Skeletal muscle tissue (tissue), 4 donors: ENCODE results near the gene ADSL. TPM values are rescaled to one million over a fixed set of nuclear protein-coding genes. Genes with fewer than 3 reads are reported as not detected.
"Not testable (repeated sequence)": the region's sequence is repeated elsewhere in the genome, so short reads cannot be mapped to it uniquely, and the experiment has no call there.

Experiments
- H3K27ac ChIP-seq: one replicate; pipeline ENCODE4 v1.7.0; 2013; ENCODE audit warnings: mild to moderate bottlenecking, low read depth, low read length, inconsistent platforms
- H3K27me3 ChIP-seq, 3 donors: one replicate each; pipeline ENCODE4 v1.7.0; 2013; ENCODE audit warnings: low read length in 3 of 3; ENCODE audit not compliant: control insufficient read depth in 3 of 3, insufficient read depth in 3 of 3
- H3K36me3 ChIP-seq, 3 donors: one replicate each; pipeline ENCODE4 v1.7.0; 2013; ENCODE audit warnings: low read length in 3 of 3; ENCODE audit not compliant: control insufficient read depth in 3 of 3, insufficient read depth in 3 of 3
- H3K4me1 ChIP-seq, 3 donors: one replicate each; pipeline ENCODE4 v1.7.0; 2013; ENCODE audit warnings: low read length in 3 of 3, mild to moderate bottlenecking in 3 of 3; ENCODE audit not compliant: control insufficient read depth in 3 of 3, insufficient read depth in 3 of 3
- H3K4me3 ChIP-seq, 3 donors: one replicate each; pipeline ENCODE4 v1.7.0; 2013; ENCODE audit warnings: low read length in 3 of 3
- H3K9ac ChIP-seq, 3 donors: one replicate each; pipeline ENCODE4 v1.7.0; 2013; ENCODE audit warnings: low read length in 3 of 3, mild to moderate bottlenecking in 3 of 3, moderate library complexity in 2 of 3, low read depth in 1 of 3
- H3K9me3 ChIP-seq, 3 donors: one replicate each; pipeline ENCODE4 v1.7.0; 2013; ENCODE audit warnings: low read length in 3 of 3; ENCODE audit not compliant: control insufficient read depth in 3 of 3
- total RNA-seq: library from RNA; depleted of rRNA; stranded (reverse); fragments of >200 nt; gene quantifications from one replicate; pipeline ENCODE4 v1.2.3, GENCODE V29; 2014
- donor health status: Osteomylitis.

ADSL gene
- total RNA-seq, 1 donor from 2014 or later, result 281 TPM

DNA sequence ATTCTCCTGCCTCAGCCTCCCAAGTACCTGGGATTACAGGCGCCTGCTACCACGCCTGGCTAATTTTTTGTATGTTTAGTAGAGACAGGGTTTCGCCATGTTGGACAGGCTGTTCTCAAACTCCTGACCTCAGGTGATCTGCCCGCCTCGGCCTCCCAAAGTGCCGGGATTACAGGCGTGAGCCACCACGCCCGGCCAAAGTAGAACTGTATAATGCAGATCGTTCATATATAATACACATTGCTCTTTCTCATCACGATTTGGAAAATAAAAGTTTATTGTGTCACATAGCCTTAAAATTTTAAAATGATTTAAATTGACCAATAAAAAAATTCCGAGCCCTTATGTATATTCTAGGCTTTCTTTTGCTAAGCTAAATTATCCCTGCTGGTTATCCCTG lies 34.7 kb upstream of the ADSL start:
- not testable (repeated sequence) for H3K9me3 ChIP-seq, H3K27ac ChIP-seq, H3K4me1 ChIP-seq, H3K27me3 ChIP-seq, H3K9ac ChIP-seq, H3K4me3 ChIP-seq
- H3K36me3 ChIP-seq, result peaks cover 31 to 78% (median 54%) of the 10 kb centered on the region in 3 donors

GRCh38 chr22:40312050-40312449 lies 34.2 kb upstream of the ADSL start:
- Histone ChIP-seq H3K9ac (no peak overlapping the region), H3K27me3 (no peaks in the 10 kb centered on the region), H3K4me3 (no peak overlapping the region), H3K27ac (no peak overlapping the region), H3K4me1 (peaks cover 2 to 6% (median 5%) of the 10 kb centered on the region in 3 donors), H3K36me3 (peaks cover 33 to 82% (median 58%) of the 10 kb centered on the region in 3 donors), H3K9me3 (no peaks in the 10 kb centered on the region)

DNA sequence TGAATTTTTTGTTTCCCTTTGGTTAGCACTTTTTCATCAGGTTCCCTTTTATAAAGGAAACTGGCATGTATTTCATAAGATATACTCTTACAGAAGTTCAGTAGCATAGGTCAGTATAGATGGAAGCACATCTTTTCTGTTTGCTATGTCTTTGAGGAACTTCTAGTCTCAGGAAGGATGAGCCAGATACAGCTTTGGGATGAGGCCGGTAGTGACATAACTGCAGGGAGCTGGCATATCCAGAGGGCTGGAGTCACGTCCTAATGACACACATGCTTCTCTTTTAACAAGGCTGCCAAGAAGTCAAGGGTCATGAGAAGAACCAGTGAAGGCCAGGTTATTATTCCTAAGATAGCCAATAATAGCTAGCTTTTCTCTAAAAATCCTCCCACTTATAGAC lies 33.3 kb upstream of the ADSL start:
- Histone ChIP-seq H3K36me3 (peaks cover 34 to 81% (median 61%) of the 10 kb centered on the region in 3 donors), H3K27ac (no peak overlapping the region), H3K4me1 (peaks cover 2 to 6% (median 5%) of the 10 kb centered on the region in 3 donors), H3K9ac (no peak overlapping the region), H3K27me3 (no peaks in the 10 kb centered on the region), H3K4me3 (no peak overlapping the region), H3K9me3 (no peaks in the 10 kb centered on the region)

DNA sequence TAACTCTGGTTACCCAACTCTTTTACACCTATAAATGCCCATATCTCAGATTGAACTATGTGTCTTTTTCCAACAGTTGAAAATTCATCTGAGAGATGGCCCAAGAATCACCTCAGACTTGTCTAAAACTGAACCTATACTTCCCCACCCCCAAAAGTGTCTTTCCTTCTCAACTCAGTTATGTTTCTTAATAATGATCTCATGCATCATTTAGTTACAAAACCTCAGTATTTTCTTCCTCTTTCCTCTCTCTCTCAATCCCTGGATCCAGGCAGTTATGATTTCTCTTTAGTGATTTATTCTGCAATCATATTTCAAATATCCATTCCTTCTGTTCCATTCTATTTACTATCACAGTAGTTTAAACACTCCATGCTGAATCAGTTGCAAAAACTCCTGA lies 32.3 kb upstream of the ADSL start:
- Histone ChIP-seq H3K27me3 (no peaks in the 10 kb centered on the region), H3K9me3 (no peaks in the 10 kb centered on the region), H3K27ac (no peak overlapping the region), H3K36me3 (peaks cover 29 to 73% (median 60%) of the 10 kb centered on the region in 3 donors), H3K9ac (no peak overlapping the region), H3K4me3 (no peak overlapping the region), H3K4me1 (peaks cover 2 to 6% (median 5%) of the 10 kb centered on the region in 3 donors)

- Histone ChIP-seq H3K9me3 (no peaks in the 10 kb centered on the region), H3K9ac (no peak overlapping the region), H3K27me3 (no peaks in the 10 kb centered on the region), H3K36me3 (peaks cover 36 to 66% (median 65%) of the 10 kb centered on the region in 3 donors), H3K4me1 (no peaks in the 10 kb centered on the region), H3K27ac (no peak overlapping the region), H3K4me3 (no peak overlapping the region)
Measured at GRCh38 chr22:40320687-40321086, 25.6 kb upstream of the ADSL start.

DNA sequence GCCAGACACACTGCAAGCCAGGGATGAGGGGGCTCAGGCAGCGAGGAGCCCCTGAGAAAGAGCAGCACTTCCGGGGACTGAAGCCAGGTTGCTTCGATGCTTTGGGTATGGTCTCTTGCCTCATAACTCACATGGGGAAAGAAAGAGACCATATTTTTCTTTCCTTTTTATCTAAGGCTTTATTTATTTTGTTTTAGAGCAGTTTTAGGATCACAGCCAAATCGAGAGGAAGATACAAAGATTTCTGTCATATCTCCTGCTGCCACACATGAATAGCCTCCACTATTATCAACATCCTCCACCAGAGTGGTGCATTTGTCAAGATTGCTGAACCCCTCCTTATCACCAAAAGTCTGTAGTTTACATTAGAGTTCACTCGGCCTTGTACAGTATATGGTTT lies 24.3 kb upstream of the ADSL start:
- Histone ChIP-seq H3K9ac (no peak overlapping the region), H3K27ac (no peak overlapping the region), H3K9me3 (no peaks in the 10 kb centered on the region), H3K36me3 (peaks cover 28 to 56% (median 53%) of the 10 kb centered on the region in 3 donors), H3K4me3 (no peak overlapping the region), H3K4me1 (no peaks in the 10 kb centered on the region), H3K27me3 (no peaks in the 10 kb centered on the region)

- H3K4me1 ChIP-seq, result no peaks in the 10 kb centered on the region
- H3K4me3 ChIP-seq, result no peak overlapping the region
- H3K9ac ChIP-seq, result no peak overlapping the region
- H3K27me3 ChIP-seq, result no peaks in the 10 kb centered on the region
- H3K36me3 ChIP-seq, result peaks cover 25 to 47% (median 46%) of the 10 kb centered on the region in 3 donors
- no peak overlapping the region for H3K27ac ChIP-seq
- H3K9me3 ChIP-seq, result no peaks in the 10 kb centered on the region
Measured at GRCh38 chr22:40322818-40323447, 23.4 kb upstream of the ADSL start.

DNA sequence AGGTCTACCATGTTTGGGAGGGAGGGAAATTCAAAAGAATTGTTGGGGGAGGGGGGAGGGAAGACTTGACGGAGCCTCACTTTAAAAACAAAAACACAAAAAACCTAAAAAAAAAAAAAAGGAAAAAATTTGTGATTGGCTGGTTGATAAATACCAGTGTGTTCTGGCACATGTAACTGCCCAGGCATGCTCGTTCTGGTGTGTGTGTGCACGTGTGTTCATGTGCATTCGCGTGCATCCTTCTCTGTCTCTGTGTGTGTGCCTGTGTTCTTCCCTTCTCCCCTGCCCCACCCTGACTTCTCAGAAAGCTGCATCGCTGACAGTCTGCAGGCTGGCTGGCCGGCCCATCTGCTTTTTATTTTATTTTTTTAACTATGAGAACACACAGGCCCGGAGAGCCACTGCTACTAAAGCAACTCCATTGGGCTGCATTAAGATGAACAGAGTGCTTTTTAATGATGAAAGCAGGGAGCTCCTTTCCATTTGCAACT lies 22.6 kb upstream of the ADSL start:
- Histone ChIP-seq H3K27ac (no peak overlapping the region), H3K9me3 (no peaks in the 10 kb centered on the region), H3K36me3 (peaks cover 25 to 43% (median 40%) of the 10 kb centered on the region in 3 donors), H3K4me3 (no peak overlapping the region), H3K4me1 (no peaks in the 10 kb centered on the region), H3K9ac (no peak overlapping the region), H3K27me3 (no peaks in the 10 kb centered on the region)

DNA sequence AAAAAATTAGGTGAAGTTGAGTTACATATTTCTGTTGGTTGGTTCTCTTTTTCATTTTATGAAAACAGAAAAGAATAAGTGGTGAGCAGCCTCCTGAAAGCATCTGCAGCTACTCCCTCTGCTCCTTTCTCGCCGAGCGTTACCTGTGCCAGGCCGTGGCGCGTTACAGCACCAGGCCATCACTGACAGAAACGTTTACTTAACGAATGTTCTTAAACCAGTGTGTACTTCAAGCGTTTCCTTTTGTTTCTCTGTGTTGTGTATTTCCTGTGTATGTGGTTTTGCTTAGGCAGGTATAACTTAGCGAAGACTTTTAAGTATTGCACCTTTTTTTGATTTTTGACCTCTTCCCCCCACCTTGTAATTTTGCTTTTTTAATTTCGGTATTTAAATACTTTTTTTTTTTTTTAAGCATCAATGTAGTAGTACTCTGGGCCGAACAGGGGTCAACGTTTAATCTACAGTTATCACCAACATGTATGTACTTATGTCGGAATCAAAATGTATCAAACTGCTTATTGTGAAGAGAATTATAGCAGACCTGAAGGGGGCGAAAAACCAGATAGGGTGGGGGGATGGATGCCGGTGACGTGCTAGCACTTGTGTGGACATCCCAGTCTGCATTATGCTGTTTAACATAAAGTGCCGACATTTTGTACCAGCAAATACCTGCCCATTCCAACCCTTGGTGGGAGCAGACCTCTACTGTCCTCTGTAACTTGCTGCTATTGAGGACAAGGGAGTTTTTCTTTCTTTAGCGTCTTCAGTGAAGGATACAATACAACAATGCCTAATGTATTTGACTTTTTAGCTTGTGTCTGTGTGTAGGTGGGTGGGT lies 21.6 kb upstream of the ADSL start:
- Histone ChIP-seq H3K36me3 (peaks cover 25 to 43% (median 40%) of the 10 kb centered on the region in 3 donors), H3K27me3 (no peaks in the 10 kb centered on the region), H3K4me3 (no peak overlapping the region), H3K9me3 (no peaks in the 10 kb centered on the region), H3K4me1 (no peaks in the 10 kb centered on the region), H3K9ac (no peak overlapping the region), H3K27ac (no peak overlapping the region)

DNA sequence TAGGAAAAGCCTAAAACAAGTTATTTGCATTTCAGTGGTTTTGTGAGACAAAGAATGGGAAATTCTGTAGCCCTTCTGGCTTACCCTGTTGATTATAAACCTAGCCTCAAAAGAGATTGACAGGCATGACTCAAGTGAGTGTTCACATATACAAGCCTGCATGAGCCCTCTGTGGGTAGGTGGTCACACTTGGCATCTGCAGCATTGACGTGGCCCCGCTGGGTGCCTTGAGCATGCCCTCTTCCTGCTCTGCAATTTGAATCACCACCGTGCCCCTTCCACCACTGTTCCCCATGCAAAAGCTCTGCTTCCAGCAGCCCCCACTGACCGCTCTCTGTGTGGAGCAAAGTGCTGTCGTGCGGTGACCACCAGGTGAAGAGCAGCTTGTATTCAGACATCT lies 21.0 kb upstream of the ADSL start:
- Histone ChIP-seq H3K9me3 (no peaks in the 10 kb centered on the region), H3K27ac (no peak overlapping the region), H3K36me3 (peaks cover 25 to 45% (median 42%) of the 10 kb centered on the region in 3 donors), H3K9ac (no peak overlapping the region), H3K4me3 (no peak overlapping the region), H3K27me3 (no peaks in the 10 kb centered on the region), H3K4me1 (no peaks in the 10 kb centered on the region)
